ENCODE results near the gene POMT1. TPM values are rescaled to one million over a fixed set of nuclear protein-coding genes. Genes with fewer than 3 reads are reported as not detected.

Gene POMT1
- total and polyA plus RNA-seq, 2 of the 8 experiments (the other 6 are each of a cell fraction or from before 2014, with no cell fraction given) = 22.3 to 33.2 TPM

DNA sequence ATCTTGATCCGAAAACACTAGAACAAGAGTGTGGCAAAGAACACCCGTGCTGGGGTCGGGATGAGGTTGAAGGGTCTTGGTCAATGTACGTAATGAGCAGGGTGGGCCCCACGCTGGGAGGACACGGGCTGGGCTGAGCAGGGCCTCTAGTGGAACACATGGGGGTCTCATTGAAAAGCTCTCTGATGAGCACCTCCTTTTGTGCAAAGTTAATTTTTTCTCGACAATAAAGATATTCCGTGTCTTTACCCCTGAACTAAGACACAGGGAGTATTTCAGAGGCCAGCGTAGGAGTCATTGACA lies 20.3 kb downstream of the POMT1 start (continued):
- TF ChIP-seq ASH2L (IDR thresholded peaks at IDR 0.05; ENCODE audit: low read length) (no peak), RFX5 (IDR thresholded peaks at IDR 0.05; ENCODE audit: borderline replicate concordance, low read depth, low read length) (no peak), PHF8 (conservative IDR thresholded peaks at IDR 0.05; ENCODE audit: low read depth, low read length) (no peak), TCF12 (IDR thresholded peaks at IDR 0.05; ENCODE audit: low read depth, low read length) (no peak), CTBP2 (IDR thresholded peaks at IDR 0.05; ENCODE audit: borderline replicate concordance, insufficient read depth, insufficient read length, low read length) (no peak)
